ENCODE results near the gene NBPF9.
"Not testable (repeated sequence)": the region's sequence is repeated elsewhere in the genome, so short reads cannot be mapped to it uniquely, and the experiment has no call there.

The NBPF9 gene

DNA sequence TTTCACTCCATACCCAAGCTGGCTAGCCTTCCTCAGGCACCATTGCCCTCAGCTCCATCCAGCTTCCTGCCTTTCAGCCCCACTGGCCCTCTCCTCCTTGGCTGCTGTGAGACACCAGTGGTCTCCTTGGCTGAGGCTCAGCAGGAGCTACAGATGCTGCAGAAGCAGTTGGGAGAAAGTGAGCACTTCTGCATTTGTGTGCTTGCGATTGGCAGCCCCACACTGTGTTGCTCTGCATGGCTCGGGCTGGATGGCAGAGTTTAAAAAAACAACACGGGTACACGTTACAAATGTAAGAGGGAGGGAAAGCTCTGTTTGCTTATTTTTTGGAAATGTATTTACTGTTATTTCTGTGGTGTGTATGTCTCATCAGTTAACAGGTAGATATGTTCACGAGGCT, 90.8 kb downstream of the NBPF9 start:
- DNase-seq (ENCODE audit: low read depth in 2 of 2): not testable (repeated sequence)

DNA sequence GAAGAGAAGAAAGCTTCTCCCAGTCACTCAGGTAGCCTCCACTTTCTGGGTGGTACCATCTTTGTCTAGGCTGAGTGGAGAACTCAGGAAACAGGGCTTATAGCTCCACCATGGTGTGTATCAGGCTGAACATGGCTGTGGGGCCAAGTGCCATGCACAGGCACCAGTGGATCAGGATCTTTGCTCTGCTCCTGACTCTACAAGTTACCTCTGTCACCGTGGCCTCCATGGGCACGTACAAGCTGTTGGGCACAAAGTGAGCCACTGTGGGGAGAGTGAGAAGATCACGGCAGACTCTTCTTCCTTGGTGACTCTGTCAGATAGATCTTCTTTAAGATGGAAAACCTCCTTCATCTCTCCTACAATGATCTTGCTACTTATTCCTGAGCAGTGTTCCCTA, 93.6 kb downstream of the NBPF9 start:
- not testable (repeated sequence) for DNase-seq (ENCODE audit: low read depth in 2 of 2)

DNA sequence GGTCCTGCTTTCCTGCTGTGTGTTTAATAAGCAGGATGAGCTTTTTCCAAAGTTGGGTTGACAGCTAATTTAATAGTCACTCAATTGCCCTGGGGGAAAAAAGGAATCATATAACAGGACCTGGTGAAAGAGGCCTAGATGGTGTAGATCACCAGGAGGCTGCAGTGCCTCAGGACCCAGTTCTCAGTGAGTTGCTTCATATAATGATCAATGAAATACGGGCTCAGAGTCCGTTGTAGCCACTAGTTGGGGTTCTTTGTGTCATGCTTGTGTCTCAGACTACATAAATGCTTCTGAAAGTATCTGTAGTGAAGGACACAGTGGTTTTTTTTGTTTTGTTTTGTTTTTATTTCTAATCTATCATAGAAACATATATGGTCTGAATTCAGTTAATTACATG, 94.6 kb downstream of the NBPF9 start:
- DNase-seq (ENCODE audit: low read depth in 2 of 2): not testable (repeated sequence)

- DNase-seq (ENCODE audit: low read depth in 2 of 2): not testable (repeated sequence)
Observed at GRCh38 chr1:149008326-149008725, 95.0 kb downstream of the NBPF9 start.

Data from stimulated activated CD4-positive, alpha-beta T cell treated with anti-CD3 and anti-CD28 coated beads, Interleukin-1b, Interleukin-23, amount 100 ng/mL, for 4 hours (primary cell).